ENCODE measurements around the gene MRPL14.

MRPL14 gene

DNA sequence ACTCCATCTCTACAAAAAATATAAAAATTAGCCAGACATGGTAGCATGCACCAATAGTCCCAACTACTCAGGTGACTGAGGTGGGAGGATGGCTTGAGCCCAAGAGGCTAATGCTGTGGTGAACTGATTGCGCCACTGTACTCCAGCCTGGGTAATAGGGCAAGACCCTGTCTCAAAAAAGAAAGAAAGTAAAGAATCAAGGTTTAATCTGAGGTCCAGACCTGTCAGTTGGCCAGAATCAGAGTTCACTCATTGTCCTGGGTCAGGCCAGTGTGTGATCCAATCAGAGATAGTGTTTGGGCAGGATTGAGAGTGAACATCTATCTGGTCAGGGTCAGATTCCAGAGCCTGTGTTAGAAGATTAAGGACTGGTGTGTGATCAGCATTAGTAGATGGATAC lies 15.6 kb upstream of the MRPL14 start:
- TF ChIP-seq CTCF (IDR thresholded peaks at IDR 0.05; ENCODE audit: insufficient read depth, low read length, poor library complexity, severe bottlenecking): no peak
- DNase-seq (ENCODE audit: extremely low read depth, insufficient read length): no peak
- Histone ChIP-seq H3K27me3 (replicated peaks; ENCODE audit: control insufficient read depth, insufficient read depth, low read length) (no peaks in the 10 kb centered on the region), H3K4me3 (replicated peaks; ENCODE audit: low read depth, low read length) (no peak overlapping the region), H3K36me3 (ENCODE audit: control insufficient read depth, insufficient read depth, low read length) (peaks cover 20% of the 10 kb centered on the region)

DNA sequence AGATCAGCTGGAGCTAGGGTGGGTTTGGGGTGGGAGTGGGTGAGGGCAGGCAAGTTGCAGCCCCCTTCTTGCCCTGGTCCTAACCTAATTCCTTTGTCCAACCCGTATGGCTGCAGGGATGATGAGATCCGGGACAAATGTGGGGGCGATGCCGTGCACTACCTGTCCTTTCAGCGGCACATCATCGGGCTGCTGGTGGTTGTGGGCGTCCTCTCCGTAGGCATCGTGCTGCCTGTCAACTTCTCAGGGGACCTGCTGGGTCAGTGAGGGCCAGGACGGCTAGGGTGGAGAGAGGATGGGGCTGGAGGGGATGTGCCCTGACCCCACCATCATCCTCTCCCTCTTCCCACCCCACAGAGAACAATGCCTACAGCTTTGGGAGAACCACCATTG lies 12.1 kb upstream of the MRPL14 start:
- Histone ChIP-seq H3K27me3 (replicated peaks; ENCODE audit: control insufficient read depth, insufficient read depth, low read length) (no peaks in the 10 kb centered on the region), H3K36me3 (ENCODE audit: control insufficient read depth, insufficient read depth, low read length) (peaks cover 22% of the 10 kb centered on the region), H3K4me3 (replicated peaks; ENCODE audit: low read depth, low read length) (no peak overlapping the region)
- DNase-seq (ENCODE audit: extremely low read depth, insufficient read length): no peak
- no peak for TF ChIP-seq CTCF (IDR thresholded peaks at IDR 0.05; ENCODE audit: insufficient read depth, low read length, poor library complexity, severe bottlenecking)

DNA sequence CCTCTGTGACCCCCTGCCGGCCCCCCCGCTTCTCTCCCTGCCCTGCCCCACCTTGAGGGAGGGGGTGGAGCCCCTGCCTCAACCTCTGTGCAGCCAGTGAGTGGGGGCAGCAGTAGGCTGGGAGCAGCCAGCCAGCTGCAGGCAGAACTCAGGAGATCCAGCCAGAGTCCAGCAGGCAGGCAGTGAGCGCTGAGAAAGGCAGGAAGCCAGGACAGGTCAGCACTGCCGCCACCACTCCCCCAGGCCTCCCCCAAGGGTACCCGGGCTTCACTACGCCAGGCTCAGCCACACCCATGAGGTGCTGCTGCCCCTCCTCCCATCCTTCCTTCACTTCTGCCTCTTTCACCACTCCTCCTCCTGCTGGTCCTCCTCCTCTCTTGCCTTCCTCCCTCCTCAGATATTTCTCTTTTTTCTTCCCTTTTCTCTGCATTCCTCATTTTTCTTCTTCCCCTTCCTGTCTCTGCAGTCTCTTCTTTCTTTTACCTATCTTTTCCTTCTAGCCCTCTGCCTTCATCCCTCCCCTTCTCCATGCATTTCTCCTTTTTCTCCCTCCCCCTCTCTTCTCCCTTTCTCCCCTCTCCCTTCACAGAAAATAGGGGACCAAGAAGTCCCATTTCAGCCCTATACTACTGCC lies 11.6 kb upstream of the MRPL14 start:
- Histone ChIP-seq H3K27me3 (replicated peaks; ENCODE audit: control insufficient read depth, insufficient read depth, low read length) (no peaks in the 10 kb centered on the region), H3K36me3 (ENCODE audit: control insufficient read depth, insufficient read depth, low read length) (peaks cover 22% of the 10 kb centered on the region), H3K4me3 (replicated peaks; ENCODE audit: low read depth, low read length) (no peak overlapping the region)
- no peak for DNase-seq (ENCODE audit: extremely low read depth, insufficient read length)
- TF ChIP-seq CTCF (IDR thresholded peaks at IDR 0.05; ENCODE audit: insufficient read depth, low read length, poor library complexity, severe bottlenecking): no peak

GRCh38 chr6:44135875-44136274 lies 8.6 kb upstream of the MRPL14 start:
- H3K36me3 ChIP-seq (ENCODE audit: control insufficient read depth, insufficient read depth, low read length): peaks cover 20% of the 10 kb centered on the region
- DNase-seq (ENCODE audit: extremely low read depth, insufficient read length): no peak
- no peak for TF ChIP-seq CTCF (IDR thresholded peaks at IDR 0.05; ENCODE audit: insufficient read depth, low read length, poor library complexity, severe bottlenecking)
- H3K4me3 ChIP-seq (replicated peaks; ENCODE audit: low read depth, low read length): no peak overlapping the region
- H3K27me3 ChIP-seq (replicated peaks; ENCODE audit: control insufficient read depth, insufficient read depth, low read length): no peaks in the 10 kb centered on the region

DNA sequence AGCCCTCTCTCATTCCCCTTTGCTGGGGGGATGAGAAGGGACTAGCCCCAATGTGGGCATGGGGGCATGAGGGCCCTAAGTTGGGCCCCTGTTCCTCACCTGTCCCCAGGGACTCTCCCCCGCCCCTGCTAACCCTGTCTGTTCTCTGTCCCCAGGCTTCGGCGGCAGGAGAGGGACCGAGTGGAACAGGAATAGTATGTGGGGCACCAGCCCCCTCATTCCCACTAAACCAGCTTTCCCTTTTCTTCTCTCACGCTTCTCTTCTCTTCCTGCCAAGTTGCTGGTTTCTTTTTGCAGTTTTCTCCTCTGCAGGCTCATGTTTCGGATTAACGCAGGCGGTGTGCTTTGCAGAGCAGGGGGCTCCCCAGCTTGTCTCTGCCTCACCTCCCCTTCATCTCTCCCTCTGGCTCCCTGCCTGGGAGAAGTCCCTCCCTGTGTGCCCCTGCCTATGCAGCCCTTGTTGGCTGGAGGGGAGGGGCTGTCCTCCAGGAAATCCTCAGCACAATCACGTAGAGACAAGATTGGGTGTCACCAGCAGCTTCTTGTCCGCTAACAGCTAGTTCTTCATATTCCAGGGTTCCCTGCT lies 8.0 kb upstream of the MRPL14 start:
- no peak for TF ChIP-seq CTCF (IDR thresholded peaks at IDR 0.05; ENCODE audit: insufficient read depth, low read length, poor library complexity, severe bottlenecking)

More for the DNA sequence above, 8.0 kb upstream of the MRPL14 start:
- Histone ChIP-seq H3K36me3 (ENCODE audit: control insufficient read depth, insufficient read depth, low read length) (peaks cover 17% of the 10 kb centered on the region), H3K4me3 (replicated peaks; ENCODE audit: low read depth, low read length) (no peak overlapping the region), H3K27me3 (replicated peaks; ENCODE audit: control insufficient read depth, insufficient read depth, low read length) (no peaks in the 10 kb centered on the region)
- no peak for DNase-seq (ENCODE audit: extremely low read depth, insufficient read length)

Data from GM06990 (cell line).